WTC11 (cell line): ENCODE results near the gene ADARB2. TPM values are rescaled to one million over a fixed set of nuclear protein-coding genes. Genes with fewer than 3 reads are reported as not detected.
A peak's percentile ranks its signal among the peaks of the same experiment; 100 is the strongest.

ENCODE experiments used
- ATAC-seq: fragments of 200-7000 bp; cut with Tn5 transposase; 2 replicates; pipeline ENCODE4 v1.10.0; 2021; ENCODE audit warnings: mild to moderate bottlenecking, moderate library complexity
- CTCF ChIA-PET: fragments of 300-600 bp; sonication (Branson Sonifier 250); formaldehyde crosslinking; loops from one replicate; lab custom pipeline; 2021; ENCODE audit warnings: antibody characterized with exemption; lab: Charles Lee
- POLR2A ChIA-PET: fragments of 350-600 bp; sonication (Branson Sonifier 250); formaldehyde crosslinking; loops from one replicate; lab custom pipeline; 2021; ENCODE audit warnings: antibody characterized with exemption; lab: Charles Lee
- DNase-seq: peaks from one replicate; pipeline ENCODE4 v3.0.0; 2021; ENCODE audit warnings: low spot score
- H3K27ac Mint-ChIP-seq: 2 replicates; pipeline ENCODE4 v1.8.0; 2021; ENCODE audit warnings: mixed read lengths
- H3K27me3 Mint-ChIP-seq: 2 replicates; pipeline ENCODE4 v1.8.0; 2021; ENCODE audit warnings: low read depth, mild to moderate bottlenecking, moderate library complexity, mixed read lengths
- H3K36me3 Mint-ChIP-seq: 2 replicates; pipeline ENCODE4 v1.8.0; 2021; ENCODE audit warnings: mixed read lengths
- H3K4me1 Mint-ChIP-seq: 2 replicates; pipeline ENCODE4 v1.8.0; 2022; ENCODE audit warnings: mixed read lengths
- H3K4me3 Mint-ChIP-seq: 2 replicates; pipeline ENCODE4 v1.8.0; 2021; ENCODE audit warnings: mild to moderate bottlenecking, moderate library complexity, mixed read lengths
- H3K9me3 Mint-ChIP-seq: 2 replicates; pipeline ENCODE4 v1.8.0; 2021; ENCODE audit warnings: mixed read lengths
- HMGA2 ChIP-seq: fragments of 250-450 bp; sonication (Bioruptor Pico); IDR thresholded peaks from 2 replicates; pipeline ENCODE4 v1.4.0; 2021; ENCODE audit warnings: mild to moderate bottlenecking, moderate library complexity
- JUN ChIP-seq: sonication (generic); formaldehyde crosslinking; IDR thresholded peaks from 2 replicates; pipeline ENCODE4 v1.8.0; 2023; ENCODE audit warnings: mild to moderate bottlenecking, missing genetic modification reagents
- NFE2L1 ChIP-seq: sonication (generic); formaldehyde crosslinking; IDR thresholded peaks from 2 replicates; pipeline ENCODE4 v1.8.1; 2023; ENCODE audit warnings: missing genetic modification reagents
- PRRX2 ChIP-seq: fragments of 250-450 bp; sonication (Bioruptor Pico); IDR thresholded peaks from 2 replicates; pipeline ENCODE4 v1.8.0; 2021; ENCODE audit warnings: mild to moderate bottlenecking
- ZNF317 ChIP-seq: sonication (generic); formaldehyde crosslinking; IDR thresholded peaks from 2 replicates; pipeline ENCODE4 v1.8.1; 2023; ENCODE audit warnings: low read depth, mild to moderate bottlenecking, moderate library complexity, missing genetic modification reagents, borderline replicate concordance
- total RNA-seq: library from RNA; stranded (reverse); gene quantifications from 3 replicates; pipeline ENCODE4 v1.2.3, GENCODE V29; 2021
- TF ChIP-seq, protein P1 (sequence below): sonication (generic); formaldehyde crosslinking; IDR thresholded peaks from 2 replicates; pipeline ENCODE4 v1.8.1; 2023; ENCODE audit warnings: mild to moderate bottlenecking, missing genetic modification reagents, borderline replicate concordance
- TF ChIP-seq, protein P2 (sequence below): fragments of 250-450 bp; sonication (Bioruptor Pico); IDR thresholded peaks from 2 replicates; pipeline ENCODE4 v2.1.2; 2022; ENCODE audit warnings: mild to moderate bottlenecking, moderate library complexity
- TF ChIP-seq, protein P3 (sequence below): sonication (generic); formaldehyde crosslinking; IDR thresholded peaks from 2 replicates; pipeline ENCODE4 v1.8.0; 2022; ENCODE audit warnings: missing genetic modification reagents
- TF ChIP-seq, protein P4 (sequence below): fragments of 250-450 bp; sonication (Bioruptor Pico); IDR thresholded peaks from 2 replicates; pipeline ENCODE4 v1.9.0; 2021; ENCODE audit warnings: moderate library complexity, mild to moderate bottlenecking, inconsistent platforms, borderline replicate concordance
- TF ChIP-seq, protein P5 (sequence below): sonication (generic); formaldehyde crosslinking; IDR thresholded peaks from 2 replicates; pipeline ENCODE4 v1.8.0; 2023; ENCODE audit warnings: mild to moderate bottlenecking, missing genetic modification reagents
- TF ChIP-seq, protein P6 (sequence below): sonication (generic); formaldehyde crosslinking; conservative IDR thresholded peaks from 2 replicates; pipeline ENCODE4 v1.8.1; 2023; ENCODE audit warnings: mild to moderate bottlenecking, low read depth, missing genetic modification reagents, moderate library complexity

The ADARB2 gene
- total RNA-seq, 1 experiment from 2014 or later: 3.7 TPM

DNA sequence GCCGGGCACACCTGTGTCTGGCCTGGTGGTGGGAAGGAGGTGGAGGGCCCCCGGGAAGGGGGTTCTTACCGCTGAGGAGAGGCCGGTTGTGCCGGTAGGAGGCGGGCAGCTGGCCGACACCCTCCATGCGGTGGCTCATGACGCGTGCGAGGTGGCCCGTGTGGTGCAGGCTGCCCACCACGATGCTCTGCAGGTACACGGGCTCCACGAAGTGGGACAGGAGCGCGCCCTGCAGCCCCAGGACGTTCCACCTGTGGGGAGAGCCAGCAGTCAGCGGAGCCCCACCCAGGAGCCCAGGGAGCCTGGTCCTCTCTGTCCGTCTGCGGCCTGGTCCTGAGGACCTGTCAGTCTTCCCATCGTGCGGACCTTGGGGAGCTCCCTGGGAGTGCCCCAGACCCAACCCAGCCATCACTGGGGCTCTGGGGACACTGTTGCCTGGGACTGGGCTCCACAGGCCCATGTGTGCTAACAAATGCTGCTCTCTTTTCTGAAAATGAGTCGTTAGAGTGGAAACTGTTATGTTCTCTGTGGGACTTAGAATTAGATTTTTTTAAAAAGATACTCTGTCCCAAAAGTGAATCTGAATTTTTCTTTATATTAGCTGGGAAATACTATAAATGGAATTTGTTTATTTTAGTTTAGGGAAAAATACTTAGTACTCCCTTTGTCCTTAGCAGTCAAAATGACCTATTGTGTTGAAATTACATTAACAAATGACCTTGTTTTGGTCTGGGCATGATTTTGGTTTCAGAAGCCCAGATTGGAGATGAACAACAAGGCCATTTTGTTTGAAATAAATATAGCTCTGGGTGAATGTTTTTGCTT is 537.2 kb downstream of the ADARB2 start (continued):
- TF ChIP-seq, protein P1, sequence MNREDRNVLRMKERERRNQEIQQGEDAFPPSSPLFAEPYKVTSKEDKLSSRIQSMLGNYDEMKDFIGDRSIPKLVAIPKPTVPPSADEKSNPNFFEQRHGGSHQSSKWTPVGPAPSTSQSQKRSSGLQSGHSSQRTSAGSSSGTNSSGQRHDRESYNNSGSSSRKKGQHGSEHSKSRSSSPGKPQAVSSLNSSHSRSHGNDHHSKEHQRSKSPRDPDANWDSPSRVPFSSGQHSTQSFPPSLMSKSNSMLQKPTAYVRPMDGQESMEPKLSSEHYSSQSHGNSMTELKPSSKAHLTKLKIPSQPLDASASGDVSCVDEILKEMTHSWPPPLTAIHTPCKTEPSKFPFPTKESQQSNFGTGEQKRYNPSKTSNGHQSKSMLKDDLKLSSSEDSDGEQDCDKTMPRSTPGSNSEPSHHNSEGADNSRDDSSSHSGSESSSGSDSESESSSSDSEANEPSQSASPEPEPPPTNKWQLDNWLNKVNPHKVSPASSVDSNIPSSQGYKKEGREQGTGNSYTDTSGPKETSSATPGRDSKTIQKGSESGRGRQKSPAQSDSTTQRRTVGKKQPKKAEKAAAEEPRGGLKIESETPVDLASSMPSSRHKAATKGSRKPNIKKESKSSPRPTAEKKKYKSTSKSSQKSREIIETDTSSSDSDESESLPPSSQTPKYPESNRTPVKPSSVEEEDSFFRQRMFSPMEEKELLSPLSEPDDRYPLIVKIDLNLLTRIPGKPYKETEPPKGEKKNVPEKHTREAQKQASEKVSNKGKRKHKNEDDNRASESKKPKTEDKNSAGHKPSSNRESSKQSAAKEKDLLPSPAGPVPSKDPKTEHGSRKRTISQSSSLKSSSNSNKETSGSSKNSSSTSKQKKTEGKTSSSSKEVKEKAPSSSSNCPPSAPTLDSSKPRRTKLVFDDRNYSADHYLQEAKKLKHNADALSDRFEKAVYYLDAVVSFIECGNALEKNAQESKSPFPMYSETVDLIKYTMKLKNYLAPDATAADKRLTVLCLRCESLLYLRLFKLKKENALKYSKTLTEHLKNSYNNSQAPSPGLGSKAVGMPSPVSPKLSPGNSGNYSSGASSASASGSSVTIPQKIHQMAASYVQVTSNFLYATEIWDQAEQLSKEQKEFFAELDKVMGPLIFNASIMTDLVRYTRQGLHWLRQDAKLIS (CRISPR knock-in tag): no peak
- TF ChIP-seq, protein P2, sequence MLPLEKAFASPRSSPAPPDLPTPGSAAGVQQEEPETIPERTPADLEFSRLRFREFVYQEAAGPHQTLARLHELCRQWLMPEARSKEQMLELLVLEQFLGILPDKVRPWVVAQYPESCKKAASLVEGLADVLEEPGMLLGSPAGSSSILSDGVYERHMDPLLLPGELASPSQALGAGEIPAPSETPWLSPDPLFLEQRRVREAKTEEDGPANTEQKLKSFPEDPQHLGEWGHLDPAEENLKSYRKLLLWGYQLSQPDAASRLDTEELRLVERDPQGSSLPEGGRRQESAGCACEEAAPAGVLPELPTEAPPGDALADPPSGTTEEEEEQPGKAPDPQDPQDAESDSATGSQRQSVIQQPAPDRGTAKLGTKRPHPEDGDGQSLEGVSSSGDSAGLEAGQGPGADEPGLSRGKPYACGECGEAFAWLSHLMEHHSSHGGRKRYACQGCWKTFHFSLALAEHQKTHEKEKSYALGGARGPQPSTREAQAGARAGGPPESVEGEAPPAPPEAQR (CRISPR knock-in tag): no peak
- TF ChIP-seq, protein P3, sequence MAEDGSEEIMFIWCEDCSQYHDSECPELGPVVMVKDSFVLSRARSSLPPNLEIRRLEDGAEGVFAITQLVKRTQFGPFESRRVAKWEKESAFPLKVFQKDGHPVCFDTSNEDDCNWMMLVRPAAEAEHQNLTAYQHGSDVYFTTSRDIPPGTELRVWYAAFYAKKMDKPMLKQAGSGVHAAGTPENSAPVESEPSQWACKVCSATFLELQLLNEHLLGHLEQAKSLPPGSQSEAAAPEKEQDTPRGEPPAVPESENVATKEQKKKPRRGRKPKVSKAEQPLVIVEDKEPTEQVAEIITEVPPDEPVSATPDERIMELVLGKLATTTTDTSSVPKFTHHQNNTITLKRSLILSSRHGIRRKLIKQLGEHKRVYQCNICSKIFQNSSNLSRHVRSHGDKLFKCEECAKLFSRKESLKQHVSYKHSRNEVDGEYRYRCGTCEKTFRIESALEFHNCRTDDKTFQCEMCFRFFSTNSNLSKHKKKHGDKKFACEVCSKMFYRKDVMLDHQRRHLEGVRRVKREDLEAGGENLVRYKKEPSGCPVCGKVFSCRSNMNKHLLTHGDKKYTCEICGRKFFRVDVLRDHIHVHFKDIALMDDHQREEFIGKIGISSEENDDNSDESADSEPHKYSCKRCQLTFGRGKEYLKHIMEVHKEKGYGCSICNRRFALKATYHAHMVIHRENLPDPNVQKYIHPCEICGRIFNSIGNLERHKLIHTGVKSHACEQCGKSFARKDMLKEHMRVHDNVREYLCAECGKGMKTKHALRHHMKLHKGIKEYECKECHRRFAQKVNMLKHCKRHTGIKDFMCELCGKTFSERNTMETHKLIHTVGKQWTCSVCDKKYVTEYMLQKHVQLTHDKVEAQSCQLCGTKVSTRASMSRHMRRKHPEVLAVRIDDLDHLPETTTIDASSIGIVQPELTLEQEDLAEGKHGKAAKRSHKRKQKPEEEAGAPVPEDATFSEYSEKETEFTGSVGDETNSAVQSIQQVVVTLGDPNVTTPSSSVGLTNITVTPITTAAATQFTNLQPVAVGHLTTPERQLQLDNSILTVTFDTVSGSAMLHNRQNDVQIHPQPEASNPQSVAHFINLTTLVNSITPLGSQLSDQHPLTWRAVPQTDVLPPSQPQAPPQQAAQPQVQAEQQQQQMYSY (CRISPR knock-in tag): no peak
- TF ChIP-seq, protein P4, sequence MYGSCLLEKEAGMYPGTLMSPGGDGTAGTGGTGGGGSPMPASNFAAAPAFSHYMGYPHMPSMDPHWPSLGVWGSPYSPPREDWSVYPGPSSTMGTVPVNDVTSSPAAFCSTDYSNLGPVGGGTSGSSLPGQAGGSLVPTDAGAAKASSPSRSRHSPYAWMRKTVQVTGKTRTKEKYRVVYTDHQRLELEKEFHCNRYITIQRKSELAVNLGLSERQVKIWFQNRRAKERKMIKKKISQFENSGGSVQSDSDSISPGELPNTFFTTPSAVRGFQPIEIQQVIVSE (CRISPR knock-in tag): no peak
- TF ChIP-seq, protein P5, sequence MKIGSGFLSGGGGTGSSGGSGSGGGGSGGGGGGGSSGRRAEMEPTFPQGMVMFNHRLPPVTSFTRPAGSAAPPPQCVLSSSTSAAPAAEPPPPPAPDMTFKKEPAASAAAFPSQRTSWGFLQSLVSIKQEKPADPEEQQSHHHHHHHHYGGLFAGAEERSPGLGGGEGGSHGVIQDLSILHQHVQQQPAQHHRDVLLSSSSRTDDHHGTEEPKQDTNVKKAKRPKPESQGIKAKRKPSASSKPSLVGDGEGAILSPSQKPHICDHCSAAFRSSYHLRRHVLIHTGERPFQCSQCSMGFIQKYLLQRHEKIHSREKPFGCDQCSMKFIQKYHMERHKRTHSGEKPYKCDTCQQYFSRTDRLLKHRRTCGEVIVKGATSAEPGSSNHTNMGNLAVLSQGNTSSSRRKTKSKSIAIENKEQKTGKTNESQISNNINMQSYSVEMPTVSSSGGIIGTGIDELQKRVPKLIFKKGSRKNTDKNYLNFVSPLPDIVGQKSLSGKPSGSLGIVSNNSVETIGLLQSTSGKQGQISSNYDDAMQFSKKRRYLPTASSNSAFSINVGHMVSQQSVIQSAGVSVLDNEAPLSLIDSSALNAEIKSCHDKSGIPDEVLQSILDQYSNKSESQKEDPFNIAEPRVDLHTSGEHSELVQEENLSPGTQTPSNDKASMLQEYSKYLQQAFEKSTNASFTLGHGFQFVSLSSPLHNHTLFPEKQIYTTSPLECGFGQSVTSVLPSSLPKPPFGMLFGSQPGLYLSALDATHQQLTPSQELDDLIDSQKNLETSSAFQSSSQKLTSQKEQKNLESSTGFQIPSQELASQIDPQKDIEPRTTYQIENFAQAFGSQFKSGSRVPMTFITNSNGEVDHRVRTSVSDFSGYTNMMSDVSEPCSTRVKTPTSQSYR (CRISPR knock-in tag): no peak
- TF ChIP-seq, all 79 proteins: peak for 0

DNA sequence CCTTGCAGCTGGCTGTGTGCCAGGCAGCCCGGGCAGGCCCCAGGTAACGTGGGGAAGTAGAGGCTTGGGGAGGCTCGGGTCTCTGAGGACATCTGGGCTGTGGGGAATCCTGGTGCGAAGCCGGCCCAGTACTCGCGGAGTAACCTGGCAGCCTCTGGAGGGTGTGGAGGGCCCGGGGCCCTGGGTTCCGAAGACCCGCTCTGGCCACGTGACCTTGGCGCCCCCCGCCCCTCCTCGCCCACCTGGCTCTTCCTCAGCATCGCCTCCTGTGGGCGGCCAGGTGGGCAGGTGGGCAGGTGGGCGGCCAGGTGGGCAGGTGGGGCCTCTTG is 538.0 kb downstream of the ADARB2 start:
- Mint-ChIP-seq H3K9me3 (no peaks in the 10 kb centered on the region), H3K27ac (no peak overlapping the region), H3K4me1 (peaks cover 31% of the 10 kb centered on the region), H3K36me3 (no peaks in the 10 kb centered on the region), H3K27me3 (peaks cover 7% of the 10 kb centered on the region; the same call in 1 of the 2 replicates), H3K4me3 (no peak overlapping the region)
- POLR2A ChIA-PET: interaction anchor here (0.5 kb wide), 1 partner anchor 20 kb away, joined by 3 read pairs; no protein-coding TSS in a partner anchor
- peak; percentile 25 for ATAC-seq
- CTCF ChIA-PET: interaction anchor here (1.0 kb wide), 2 partner anchors 45 to 170 kb away, joined by 4 to 7 read pairs; no protein-coding TSS in a partner anchor
- DNase-seq: no peak
- TF ChIP-seq JUN (CRISPR knock-in tag) (no peak), HMGA2 (CRISPR knock-in tag) (no peak), ZNF317 (no peak), PRRX2 (CRISPR knock-in tag) (no peak), NFE2L1 (CRISPR knock-in tag) (no peak)
- TF ChIP-seq, protein P6, sequence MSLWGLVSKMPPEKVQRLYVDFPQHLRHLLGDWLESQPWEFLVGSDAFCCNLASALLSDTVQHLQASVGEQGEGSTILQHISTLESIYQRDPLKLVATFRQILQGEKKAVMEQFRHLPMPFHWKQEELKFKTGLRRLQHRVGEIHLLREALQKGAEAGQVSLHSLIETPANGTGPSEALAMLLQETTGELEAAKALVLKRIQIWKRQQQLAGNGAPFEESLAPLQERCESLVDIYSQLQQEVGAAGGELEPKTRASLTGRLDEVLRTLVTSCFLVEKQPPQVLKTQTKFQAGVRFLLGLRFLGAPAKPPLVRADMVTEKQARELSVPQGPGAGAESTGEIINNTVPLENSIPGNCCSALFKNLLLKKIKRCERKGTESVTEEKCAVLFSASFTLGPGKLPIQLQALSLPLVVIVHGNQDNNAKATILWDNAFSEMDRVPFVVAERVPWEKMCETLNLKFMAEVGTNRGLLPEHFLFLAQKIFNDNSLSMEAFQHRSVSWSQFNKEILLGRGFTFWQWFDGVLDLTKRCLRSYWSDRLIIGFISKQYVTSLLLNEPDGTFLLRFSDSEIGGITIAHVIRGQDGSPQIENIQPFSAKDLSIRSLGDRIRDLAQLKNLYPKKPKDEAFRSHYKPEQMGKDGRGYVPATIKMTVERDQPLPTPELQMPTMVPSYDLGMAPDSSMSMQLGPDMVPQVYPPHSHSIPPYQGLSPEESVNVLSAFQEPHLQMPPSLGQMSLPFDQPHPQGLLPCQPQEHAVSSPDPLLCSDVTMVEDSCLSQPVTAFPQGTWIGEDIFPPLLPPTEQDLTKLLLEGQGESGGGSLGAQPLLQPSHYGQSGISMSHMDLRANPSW (CRISPR knock-in tag): no peak
- TF ChIP-seq, protein P3 (CRISPR knock-in tag): peak; percentile 78
